HG03558 (cell line): ENCODE results near the gene UQCR10.
"Not testable (repeated sequence)": the region's sequence is repeated elsewhere in the genome, so short reads cannot be mapped to it uniquely, and the experiment has no call there.

Source experiments
- ATAC-seq: cut with Tn5 transposase; IDR thresholded peaks from one replicate; pipeline ENCODE4 v1.9.1; 2021; ENCODE audit warnings: moderate number of reproducible peaks; ENCODE audit not compliant: unreplicated experiment; ENCODE audit errors: extremely low read depth

UQCR10 gene

GRCh38 chr22:29735416-29735815 is 31.8 kb upstream of the UQCR10 start:
- ATAC-seq: no peak

GRCh38 chr22:29737251-29738117 is 29.7 kb upstream of the UQCR10 start:
- no peak for ATAC-seq

DNA sequence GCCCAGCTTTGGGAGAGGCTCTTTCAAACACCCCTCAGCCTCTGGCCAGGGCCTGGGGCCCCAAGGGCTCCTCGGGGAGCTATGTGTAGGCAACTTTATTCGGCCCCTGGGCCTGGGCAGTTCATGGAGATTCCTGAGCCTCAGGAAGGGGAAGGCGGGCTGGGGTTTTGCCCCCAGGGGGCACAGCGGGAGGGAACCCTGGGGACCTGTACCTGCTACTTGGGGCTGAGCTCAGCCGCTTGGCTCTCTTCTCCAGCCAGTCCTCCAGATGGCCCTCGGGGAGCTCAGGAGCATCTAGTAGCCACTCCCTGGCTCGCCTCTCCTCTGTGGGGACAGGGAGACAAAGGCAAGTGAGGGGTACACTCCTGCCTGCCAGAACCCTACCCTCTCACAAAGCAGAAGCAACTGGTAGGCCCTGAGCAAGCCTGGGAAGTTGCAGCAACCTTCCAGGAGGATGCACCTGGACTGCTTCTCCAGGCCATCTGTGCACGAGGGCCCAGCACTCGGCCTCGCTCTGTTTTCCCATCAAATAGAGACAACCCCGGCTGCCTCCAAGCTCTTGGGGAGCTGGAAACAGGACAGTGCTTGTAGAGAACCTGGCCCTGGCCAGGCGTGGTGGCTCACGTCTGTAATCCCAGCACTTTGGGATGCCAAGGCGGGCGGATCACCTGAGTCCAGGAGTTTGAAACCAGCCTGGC is 28.9 kb upstream of the UQCR10 start:
- no peak for ATAC-seq

DNA sequence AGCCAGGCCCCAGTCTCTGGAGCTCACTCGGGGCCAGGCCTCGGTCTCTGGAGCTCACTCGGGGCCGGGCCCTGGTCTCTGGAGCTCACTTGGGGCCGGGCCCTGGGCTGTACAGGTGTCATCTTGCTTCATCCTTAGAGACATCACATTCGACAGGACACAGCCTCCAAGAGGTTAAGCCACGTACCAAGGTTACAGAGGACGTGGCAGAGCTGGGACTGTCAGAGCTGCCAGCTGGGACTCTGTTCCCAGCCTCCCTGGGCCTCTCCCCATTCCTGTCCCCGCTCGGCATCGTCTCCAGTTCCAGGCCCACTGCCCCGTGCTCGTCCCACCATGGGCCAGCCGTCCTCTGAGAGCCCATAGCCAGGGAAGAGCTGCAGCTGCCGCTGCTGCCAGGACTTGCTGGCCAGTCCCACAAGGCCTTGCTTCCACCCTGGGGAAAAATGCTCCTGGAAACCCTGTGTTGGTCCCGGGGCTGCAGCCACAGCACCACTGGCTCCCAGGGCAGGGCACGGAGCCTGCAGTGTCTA is 27.8 kb upstream of the UQCR10 start:
- no peak for ATAC-seq

GRCh38 chr22:29740216-29740615 is 27.0 kb upstream of the UQCR10 start:
- ATAC-seq: no peak

DNA sequence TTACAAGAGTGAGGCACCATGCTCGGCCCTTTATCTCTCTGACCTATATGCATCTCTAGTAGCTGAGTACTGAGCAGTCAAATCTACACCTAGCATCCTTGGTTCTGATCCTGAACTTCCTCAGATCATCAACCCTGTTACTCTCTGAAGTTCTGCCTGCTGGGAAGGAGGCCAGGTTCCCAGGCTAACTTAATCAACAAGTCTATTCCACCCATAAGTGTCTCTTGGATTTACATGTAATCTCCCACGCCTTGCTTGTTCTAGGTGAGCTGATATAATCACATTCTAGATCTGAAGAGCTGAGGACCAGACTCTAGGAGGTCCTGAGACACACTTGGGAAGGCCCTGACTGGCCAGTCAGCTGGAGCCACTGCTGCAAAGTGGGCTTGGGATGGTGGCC is 25.2 kb upstream of the UQCR10 start:
- no peak for ATAC-seq

GRCh38 chr22:29742326-29742725 is 24.8 kb upstream of the UQCR10 start:
- ATAC-seq: no peak

GRCh38 chr22:29744902-29745301 is 22.3 kb upstream of the UQCR10 start:
- no peak for ATAC-seq

DNA sequence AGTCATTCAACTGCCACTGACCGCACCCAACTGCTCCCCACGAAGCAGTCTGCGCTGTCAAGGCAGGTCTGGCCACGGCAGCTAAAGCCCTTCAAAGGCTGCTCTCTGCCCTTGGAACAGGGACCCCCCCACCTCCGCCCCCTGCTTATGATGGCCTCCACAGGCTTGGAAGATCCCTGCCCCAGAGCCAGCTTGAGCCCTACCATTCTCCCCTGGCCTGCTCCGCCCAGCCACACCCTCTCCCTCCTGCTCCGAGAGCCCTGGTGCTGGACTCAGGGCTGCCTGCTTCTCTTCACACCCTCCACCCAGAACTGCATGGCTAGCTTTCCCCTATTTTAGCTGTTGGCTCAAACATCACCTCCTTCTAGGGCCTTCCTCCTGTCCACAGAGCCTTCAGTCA is 19.3 kb upstream of the UQCR10 start:
- ATAC-seq: no peak

- no peak for ATAC-seq
Measured at GRCh38 chr22:29748248-29748893, 18.8 kb upstream of the UQCR10 start.

- ATAC-seq: no peak
Measured at GRCh38 chr22:29750029-29750428, 17.1 kb upstream of the UQCR10 start.

DNA sequence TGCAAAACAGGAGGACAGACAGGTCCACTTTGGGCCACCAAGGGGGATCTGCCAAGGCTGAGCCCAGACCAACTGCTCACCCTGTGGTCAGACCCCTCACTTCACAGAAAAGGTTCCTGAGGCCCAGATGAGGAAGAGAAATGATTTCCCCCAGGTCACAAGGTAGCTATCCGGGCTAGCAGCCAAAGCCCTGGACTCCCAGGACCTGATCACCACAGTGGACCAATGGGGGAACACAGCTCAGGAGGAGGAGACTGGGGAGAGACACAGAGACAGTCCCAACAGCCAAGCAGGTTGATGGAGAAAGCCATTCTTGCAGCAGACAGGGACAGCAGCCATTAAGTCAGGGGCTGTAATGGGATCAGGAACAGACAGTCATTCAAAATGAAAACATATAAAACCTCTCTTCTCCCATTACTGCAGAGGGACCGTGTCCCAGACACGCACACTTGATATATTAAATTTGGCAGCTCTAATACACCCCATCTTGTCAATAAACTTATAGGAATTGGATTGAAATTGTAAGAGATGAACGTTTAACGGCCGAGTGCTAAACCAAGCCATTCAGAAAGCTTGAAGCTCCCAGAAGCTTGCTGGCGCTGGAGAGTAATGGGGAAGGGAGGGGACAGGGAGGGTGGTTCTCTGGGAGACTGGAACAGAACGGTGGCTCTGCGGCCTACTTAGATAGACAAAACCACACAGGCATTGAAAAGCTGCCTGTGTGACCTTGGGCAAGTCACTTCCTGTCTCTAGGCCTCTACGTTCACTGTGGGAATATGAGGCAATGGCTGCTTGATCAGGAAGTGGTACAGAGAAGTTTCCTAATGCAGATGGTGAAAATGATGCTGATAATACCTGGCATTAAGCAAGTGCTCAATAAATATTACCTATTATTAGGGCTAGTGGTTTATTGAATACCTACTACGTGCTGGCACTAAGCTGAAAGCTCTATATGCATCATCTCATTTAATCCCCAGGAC is 16.3 kb upstream of the UQCR10 start:
- no peak for ATAC-seq

DNA sequence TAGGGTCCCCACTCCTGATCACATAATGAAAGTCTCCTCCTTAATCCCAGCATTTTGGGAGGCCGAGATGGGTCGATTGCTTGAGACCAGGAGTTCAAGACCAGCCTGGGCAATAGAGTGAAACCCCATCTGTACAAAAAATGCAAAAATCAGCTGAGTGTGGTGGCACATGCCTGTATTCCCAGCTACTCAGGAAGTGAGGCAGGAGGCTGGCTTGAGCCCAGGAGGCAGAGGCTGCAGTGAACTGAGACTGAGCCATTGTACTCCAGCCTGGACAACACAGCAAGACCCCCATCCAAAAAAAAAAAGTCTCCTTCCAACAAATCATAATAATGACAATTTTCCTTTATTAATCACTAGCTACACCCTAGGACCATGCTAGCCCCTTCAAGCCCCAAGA is 15.5 kb upstream of the UQCR10 start:
- no peak for ATAC-seq

DNA sequence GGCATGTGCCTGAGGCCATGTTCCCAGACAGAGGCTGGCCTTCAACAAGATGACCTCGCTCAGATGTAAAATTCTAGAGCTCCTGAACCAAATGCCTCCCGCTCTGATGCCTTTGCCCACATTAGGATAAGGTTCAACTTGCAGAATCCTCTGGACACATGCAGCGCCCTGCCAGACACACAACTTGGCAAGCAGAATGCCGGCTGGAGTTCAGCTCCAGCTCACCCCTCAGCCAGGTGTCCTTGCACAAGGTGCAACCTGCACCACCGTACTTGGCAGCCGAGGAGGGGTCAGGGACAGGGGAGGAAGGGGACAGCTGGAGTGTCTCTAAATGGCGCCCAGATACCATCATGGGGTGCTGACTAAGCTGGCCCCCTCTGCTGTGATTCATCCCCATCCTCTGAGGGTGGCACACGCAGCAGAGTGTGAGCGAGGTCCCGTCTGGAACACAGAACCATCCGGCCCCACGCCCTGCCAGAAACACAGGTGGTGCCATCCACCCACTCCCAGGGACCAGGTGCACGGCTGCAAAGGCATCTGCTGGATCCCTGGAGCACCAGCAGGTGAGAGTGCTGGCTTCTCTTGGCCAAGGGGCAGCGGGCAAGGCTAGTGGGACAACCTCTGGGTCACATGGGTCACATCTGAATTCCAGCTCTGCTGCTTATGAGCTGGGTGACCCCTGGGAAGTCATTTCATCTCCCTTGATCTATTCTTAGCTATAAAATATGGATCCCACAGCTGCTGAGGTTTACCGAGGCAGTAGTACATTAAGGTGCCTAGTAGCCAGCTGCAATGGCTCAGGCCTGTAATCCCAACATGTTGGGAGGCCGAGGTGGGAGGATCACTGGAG is 13.1 kb upstream of the UQCR10 start:
- no peak for ATAC-seq

DNA sequence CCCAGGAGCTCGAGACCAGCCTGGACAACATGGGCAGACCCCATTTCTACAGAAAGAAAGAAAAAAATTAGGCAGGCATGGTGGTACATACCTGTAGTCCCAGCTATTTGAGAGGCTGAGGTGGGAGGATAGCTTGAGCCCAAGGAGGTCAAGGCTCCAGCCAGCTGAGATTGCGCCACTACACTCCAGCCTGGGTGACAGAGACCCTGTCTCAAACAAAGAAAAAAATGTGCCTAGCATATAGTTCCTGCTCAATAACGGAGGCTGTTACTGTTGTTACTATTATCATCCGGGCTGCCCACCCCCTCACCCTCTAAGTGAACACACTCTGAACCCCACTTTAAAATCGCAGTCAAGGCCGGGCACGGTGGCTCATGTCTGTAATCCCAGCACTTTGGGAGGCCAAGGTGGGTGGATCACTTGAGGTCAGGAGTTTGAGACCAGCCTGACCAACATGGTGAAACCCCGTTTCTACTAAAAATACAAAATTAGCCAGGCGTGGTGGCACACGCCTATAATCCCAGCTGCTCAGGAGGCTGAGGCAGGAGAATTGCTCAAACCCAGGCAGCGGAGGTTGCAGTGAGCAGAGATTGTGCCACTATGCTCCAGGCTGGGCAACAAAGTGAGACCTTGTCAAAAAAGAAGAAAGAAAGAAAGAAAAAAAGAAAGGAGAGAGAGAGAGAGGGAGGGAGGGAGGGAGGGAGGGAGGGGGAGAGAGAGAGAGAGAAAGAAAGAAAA is 12.3 kb upstream of the UQCR10 start:
- not testable (repeated sequence) for ATAC-seq

DNA sequence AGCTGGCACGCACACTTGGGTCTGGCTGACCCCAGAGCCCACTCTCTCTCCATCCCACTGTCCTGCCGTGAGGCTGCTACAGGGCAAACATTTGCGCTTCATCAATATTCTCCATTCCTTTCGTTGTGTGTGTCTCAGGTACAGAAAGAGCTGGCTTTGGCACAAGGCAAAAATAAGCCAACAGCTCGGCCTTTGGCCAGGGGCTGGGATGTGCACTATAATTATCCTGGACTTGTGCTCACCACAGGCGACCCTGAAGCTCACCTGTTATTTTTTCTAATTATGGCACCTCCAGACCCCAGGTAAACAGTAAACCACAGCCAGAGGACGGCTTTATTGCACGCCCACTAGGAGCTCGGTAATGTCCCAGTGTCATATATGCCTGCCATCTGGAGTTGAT is 11.3 kb upstream of the UQCR10 start:
- no peak for ATAC-seq

DNA sequence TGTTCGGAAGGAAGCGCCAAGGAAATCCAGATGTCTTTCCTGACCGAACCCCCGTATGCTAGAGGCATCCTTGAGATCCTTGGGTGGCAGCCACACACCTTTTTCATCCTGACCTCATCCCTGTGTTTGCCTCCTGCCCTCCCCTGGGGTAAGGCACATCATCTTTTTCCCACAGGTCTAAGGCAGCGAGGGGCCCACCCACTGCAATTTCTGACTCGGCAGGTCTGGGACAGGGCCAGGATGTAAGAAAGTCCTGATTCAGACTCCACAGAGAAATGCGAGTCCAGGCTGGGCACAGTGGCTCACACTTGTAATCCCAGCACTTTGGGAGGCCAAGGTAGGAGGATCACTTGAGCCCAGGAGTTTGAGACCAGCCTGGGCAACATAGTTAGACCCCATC is 10.8 kb upstream of the UQCR10 start:
- ATAC-seq: no peak

- no peak for ATAC-seq
Measured at GRCh38 chr22:29757096-29757495, 10.1 kb upstream of the UQCR10 start.
